Fibroblast of lung (primary cell): ENCODE results near the gene ARPC5.

Source experiments
- CTCF ChIP-seq, 2 donors: IDR thresholded peaks in 1 of 2; conservative IDR thresholded peaks in 1 of 2; 1 replicate in 1 of 2; 2 replicates in 1 of 2; pipeline ENCODE4 v1.5.1; 2011 to 2012; ENCODE audit warnings: low read length in 2 of 2, control low read depth in 1 of 2, inconsistent platforms in 1 of 2, low read depth in 1 of 2, mild to moderate bottlenecking in 1 of 2
- EZH2 ChIP-seq: IDR thresholded peaks from 2 replicates; pipeline ENCODE4 v1.5.1; 2012; ENCODE audit warnings: low read length, control low read depth, mild to moderate bottlenecking; ENCODE audit errors: missing control alignments

- TF ChIP-seq EZH2 (no peak), CTCF (conservative IDR thresholded peaks at IDR 0.05 in 1 of 2, IDR thresholded peaks at IDR 0.05 in 1 of 2; ENCODE audit: low read depth in 1 of 2, low read length in 2 of 2) (no peak)
Observed at GRCh38 chr1:183675883-183676585, 40.5 kb upstream of the ARPC5 start.
